IMR-90 (cell line): Measurements from ENCODE around the gene KL. TPM values are rescaled to one million over a fixed set of nuclear protein-coding genes. Genes with fewer than 3 reads are reported as not detected.

Source experiments
- ATAC-seq: fragments of 200-7000 bp; cut with Tn5 transposase; 2 replicates; pipeline ENCODE4 v1.9.1; 2020; ENCODE audit warnings: low read depth, mild to moderate bottlenecking, moderate library complexity
- Bru-seq: library from RNA; stranded (reverse); fragments of 400-500 nt; gene quantifications from one replicate; lab custom pipeline; 2021; lab: Mats Ljungman, UMichigan
- BruChase-seq, 2 experiments: library from RNA; stranded (reverse); fragments of 400-500 nt; gene quantifications; one replicate each; lab custom pipeline; 2021; lab: Mats Ljungman, UMichigan
- BruUV-seq: library from RNA; stranded (reverse); fragments of 400-500 nt; replicated peaks from 2 replicates; lab custom pipeline; 2021; lab: Mats Ljungman, UMichigan
- CTCF ChIA-PET: fragments of 300-600 bp; formaldehyde crosslinking; extraction: SDS; loops from one replicate; lab custom pipeline; 2021; ENCODE audit warnings: antibody characterized with exemption; lab: Yijun Ruan, JAX
- POLR2A ChIA-PET: fragments of 300-600 bp; sonication (Branson Sonifier 250); formaldehyde crosslinking; loops from one replicate; lab custom pipeline; 2022; ENCODE audit warnings: antibody characterized with exemption; ENCODE audit not compliant: unreplicated experiment; lab: Charles Lee
- DNase-seq: peaks from one replicate; pipeline ENCODE4 v3.0.0; 2013
- H2AFZ ChIP-seq: replicated peaks from 2 replicates; pipeline ENCODE3; 2013; ENCODE audit warnings: low read length, mild to moderate bottlenecking; ENCODE audit not compliant: poor library complexity
- H2AK5ac ChIP-seq: 2 replicates; pipeline ENCODE4 v1.6.1; 2013; ENCODE audit warnings: low read depth, low read length, inconsistent platforms
- H2AK9ac ChIP-seq: replicated peaks from 2 replicates; pipeline ENCODE3; 2013; ENCODE audit warnings: mild to moderate bottlenecking, low read depth, low read length, moderate library complexity; ENCODE audit not compliant: poor library complexity
- H2BK120ac ChIP-seq: 2 replicates; pipeline ENCODE4 v1.6.1; 2013; ENCODE audit warnings: low read depth, low read length, inconsistent platforms
- H2BK15ac ChIP-seq: 3 replicates; pipeline ENCODE4 v1.6.1; 2013; ENCODE audit warnings: low read depth, low read length, inconsistent platforms
- H2BK20ac ChIP-seq: 2 replicates; pipeline ENCODE4 v1.6.1; 2013; ENCODE audit warnings: low read depth, mild to moderate bottlenecking, inconsistent platforms, low read length, moderate library complexity
- H2BK5ac ChIP-seq: 2 replicates; pipeline ENCODE4 v1.6.1; 2013; ENCODE audit warnings: mild to moderate bottlenecking, low read depth, low read length, inconsistent platforms; ENCODE audit not compliant: poor library complexity, severe bottlenecking
- H3K14ac ChIP-seq: replicated peaks from 2 replicates; pipeline ENCODE4 v1.6.1; 2013; ENCODE audit warnings: low read depth, low read length, inconsistent platforms
- H3K18ac ChIP-seq: 2 replicates; pipeline ENCODE4 v1.6.1; 2013; ENCODE audit warnings: low read depth, low read length, control low read depth
- H3K23ac ChIP-seq: 2 replicates; pipeline ENCODE4 v1.6.1; 2013; ENCODE audit warnings: low read depth, low read length, inconsistent platforms
- H3K27ac ChIP-seq: 2 replicates; pipeline ENCODE4 v1.5.1; 2013; ENCODE audit warnings: mild to moderate bottlenecking, control low read depth, low read length; ENCODE audit not compliant: insufficient read depth
- H3K27me3 ChIP-seq: 2 replicates; pipeline ENCODE4 v1.6.1; 2013; ENCODE audit warnings: low read length; ENCODE audit not compliant: control insufficient read depth, insufficient read depth
- H3K36me3 ChIP-seq: 2 replicates; pipeline ENCODE4 v1.6.1; 2013; ENCODE audit warnings: low read length, mixed read lengths; ENCODE audit not compliant: control insufficient read depth, insufficient read depth
- H3K4ac ChIP-seq: 2 replicates; pipeline ENCODE4 v1.6.1; 2013; ENCODE audit warnings: low read depth, low read length, inconsistent platforms
- H3K4me1 ChIP-seq: 2 replicates; pipeline ENCODE4 v1.6.1; 2013; ENCODE audit warnings: low read length, mixed read lengths; ENCODE audit not compliant: control insufficient read depth, insufficient read depth
- H3K4me2 ChIP-seq: 2 replicates; pipeline ENCODE4 v1.6.1; 2013; ENCODE audit warnings: low read depth, mild to moderate bottlenecking, control low read depth, low read length, moderate library complexity
- H3K4me3 ChIP-seq: 2 replicates; pipeline ENCODE4 v1.5.1; 2013; ENCODE audit warnings: low read depth, mild to moderate bottlenecking, control low read depth, low read length, moderate library complexity; ENCODE audit not compliant: insufficient read depth
- H3K56ac ChIP-seq: 2 replicates; pipeline ENCODE4 v1.6.1; 2013; ENCODE audit warnings: low read length, inconsistent platforms; ENCODE audit not compliant: insufficient read depth; ENCODE audit errors: extremely low read depth
- H3K79me1 ChIP-seq, 2 experiments: 2 replicates each; pipeline ENCODE4 v1.6.1; 2013; ENCODE audit warnings: low read length in 2 of 2, inconsistent platforms in 1 of 2, low read depth in 1 of 2
- H3K9ac ChIP-seq: 2 replicates; pipeline ENCODE4 v1.6.1; 2013; ENCODE audit warnings: low read depth, low read length, control low read depth
- H3K9me1 ChIP-seq: 2 replicates; pipeline ENCODE4 v1.6.1; 2013; ENCODE audit warnings: low read length, inconsistent platforms; ENCODE audit not compliant: insufficient read depth
- H3K9me3 ChIP-seq: 2 replicates; pipeline ENCODE4 v1.6.1; 2013; ENCODE audit warnings: low read length; ENCODE audit not compliant: control insufficient read depth, insufficient read depth
- H4K20me1 ChIP-seq: 2 replicates; pipeline ENCODE4 v1.6.1; 2013; ENCODE audit warnings: low read length, inconsistent platforms; ENCODE audit not compliant: insufficient read depth
- H4K5ac ChIP-seq: 2 replicates; pipeline ENCODE4 v1.6.1; 2013; ENCODE audit warnings: mild to moderate bottlenecking, low read depth, low read length, control low read depth
- H4K8ac ChIP-seq, 2 experiments: 2 replicates each; pipeline ENCODE4 v1.6.1; 2013; ENCODE audit warnings: low read depth in 2 of 2, low read length in 2 of 2, control low read depth in 1 of 2, inconsistent platforms in 1 of 2
- H4K91ac ChIP-seq: 2 replicates; pipeline ENCODE4 v1.6.1; 2013; ENCODE audit warnings: low read depth, low read length, inconsistent platforms; ENCODE audit not compliant: insufficient read depth
- CEBPB ChIP-seq: IDR thresholded peaks from 2 replicates; pipeline ENCODE4 v1.6.1; 2012; ENCODE audit warnings: low read depth, low read length, improper control_type of control experiment
- MXI1 ChIP-seq: IDR thresholded peaks from 2 replicates; pipeline ENCODE4 v1.6.1; 2012; ENCODE audit warnings: low read depth, mild to moderate bottlenecking, low read length, moderate library complexity, borderline replicate concordance
- WGBS, 2 experiments: methylation state at CpG; one replicate each; pipeline versions ENCODE4 v1.1.5 to v1.1.7; 2013; ENCODE audit warnings: missing lambda C conversion rate in 2 of 2; ENCODE audit not compliant: insufficient read length in 1 of 2; ENCODE audit errors: extremely low coverage in 2 of 2; 5-methylcytosine and 5-hydroxymethylcytosine counted together
- dilution Hi-C: fragments of 300-500 bp; cut with HindIII; formaldehyde crosslinking; loops from one replicate; pipeline ENCODE4 v1.14.3; 2018; ENCODE audit warnings: low sequenced_read_pairs; ENCODE audit not compliant: unreplicated experiment
- in situ Hi-C: fragments of 300-500 bp; cut with MboI; formaldehyde crosslinking; loops from 3 replicates; pipeline ENCODE4 v1.14.3; 2019; ENCODE audit warnings: low sequenced_read_pairs, inconsistent platforms, mixed read lengths
- intact Hi-C: fragments of 100-400 bp; cut with micrococcal nuclease; formaldehyde crosslinking; loops from 2 replicates; pipeline ENCODE4 v1.10.0; 2022
- long read RNA-seq: library from polyadenylated mRNA; unstranded; transcript quantifications from one replicate; pipeline ENCODE4 v2.0.0, GENCODE V29; 2021; ENCODE audit not compliant: unreplicated experiment
- polyA plus RNA-seq, 3 experiments: library from polyadenylated mRNA; depleted of rRNA; stranded (reverse); fragments of >200 nt; gene quantifications; 2 replicates each; pipeline ENCODE4 v1.2.3, GENCODE V29; 2012; ENCODE audit warnings: low replicate concordance in 1 of 3
- total RNA-seq: library from RNA; depleted of rRNA; stranded (reverse); fragments of >200 nt; gene quantifications from 2 replicates; pipeline ENCODE4 v1.2.3, GENCODE V29; 2012; rRNA removed

Gene KL
- not detected in 2 replicates for total RNA-seq
- not detected in 2 replicates for polyA plus RNA-seq (2012; rRNA removed)
- polyA plus RNA-seq (2012; cell fraction: cytosol; rRNA removed): not detected in 2 replicates
- polyA plus RNA-seq (2012; cell fraction: nucleus; rRNA removed; ENCODE audit: low replicate concordance): not detected in 2 replicates
- Bru-seq, nascent RNA: percentile 2 among the genes with signal in this experiment
- BruChase-seq, experiment 1, labeled RNA remaining after a 6-hour chase: percentile 4 among the genes with signal in this experiment
- percentile 7 among the genes with signal in this experiment for BruChase-seq, experiment 2, labeled RNA remaining after a 2-hour chase
- long read RNA-seq: 0 reads

GRCh38 chr13:33016414-33017322, at the start of gene KL:
KL (plus strand) TSS chr13:33016423; CDS start chr13:33016441, 18 bp downstream.
- Histone ChIP-seq H3K27me3 (peaks cover 62% of the 10 kb centered on the region), H3K9me1 (no peaks in the 10 kb centered on the region)

More at GRCh38 chr13:33016414-33017322, at the start of gene KL:
- ChIA-PET POLR2A (no interaction called here), CTCF (no interaction called here)
- H2BK5ac ChIP-seq: no peak within 1 kb of the TSS
- H2BK15ac ChIP-seq: no peak within 1 kb of the TSS
- no peak within 1 kb of the TSS for H3K4ac ChIP-seq
- no peak within 1 kb of the TSS for H2BK120ac ChIP-seq
- no peaks in the 10 kb centered on the region; the same call in 1 of the 2 replicates for H3K4me1 ChIP-seq
- intact Hi-C loops: no loop called here
- no peak within 1 kb of the TSS for H4K8ac ChIP-seq
- no peak within 1 kb of the TSS for H2BK20ac ChIP-seq
- H4K20me1 ChIP-seq: no peaks in the 10 kb centered on the region
- peaks cover 1% of the 10 kb centered on the region; the same call in 1 of the 2 replicates for H3K9me3 ChIP-seq
- no peak within 1 kb of the TSS for H4K5ac ChIP-seq
- H3K4me2 ChIP-seq: peak within 1 kb of the TSS; percentile 1; the same call in 1 of the 2 replicates
- H3K23ac ChIP-seq: no peak within 1 kb of the TSS; the same call in 1 of the 2 replicates
- dilution Hi-C loops: no loop called here
- no peak within 1 kb of the TSS for H3K9ac ChIP-seq
- H2AFZ ChIP-seq: peak within 1 kb of the TSS; percentile 84
- no peak within 1 kb of the TSS for H3K14ac ChIP-seq
- DNase-seq (no peak), ATAC-seq (peak; percentile 65)
- in situ Hi-C loops: no loop called here
- no peak within 1 kb of the TSS for H2AK9ac ChIP-seq
- no peak within 1 kb of the TSS for H2AK5ac ChIP-seq
- H3K79me1 ChIP-seq: no peaks in the 10 kb centered on the region
- 6% methylated on average over 66 of the region's 106 CpGs; no CpG with 5 or more reads in 1 of the 2 experiments for WGBS, 2 experiments
- no peak within 1 kb of the TSS for H3K18ac ChIP-seq
- H3K36me3 ChIP-seq: no peaks in the 10 kb centered on the region
- no peak within 1 kb of the TSS for H4K91ac ChIP-seq
- H3K4me3 ChIP-seq: peak within 1 kb of the TSS; percentile 23; the same call in 1 of the 2 replicates
- no peak within 1 kb of the TSS for H3K27ac ChIP-seq
- H3K56ac ChIP-seq: no peak within 1 kb of the TSS
- no TSS peak for BruUV-seq
- TF ChIP-seq CEBPB: no peak
- no peak for TF ChIP-seq MXI1
